ENCODE measurements around the gene GPR146. TPM values are rescaled to one million over a fixed set of nuclear protein-coding genes. Genes with fewer than 3 reads are reported as not detected.
A peak's percentile ranks its signal among the peaks of the same experiment; 100 is the strongest.

Gene GPR146
- total and polyA plus RNA-seq, 9 of the 15 experiments (the other 6 are each of a cell fraction or from before 2014, with no cell fraction given): 0.22 to 3.6 (median 0.64) TPM; not detected in 2

GRCh38 chr7:1041551-1042491 lies 2.5 kb upstream of the GPR146 start (continued):
- TF ChIP-seq ZMIZ1 (IDR thresholded peaks at IDR 0.05; ENCODE audit: low read depth in 2 of 2, low read length in 2 of 2) (no peak), ZNF75A (CRISPR knock-in tag; IDR thresholded peaks at IDR 0.05) (no peak), VEZF1 (CRISPR knock-in tag; IDR thresholded peaks at IDR 0.05) (no peak), ILK (tag; IDR thresholded peaks at IDR 0.05; ENCODE audit: borderline replicate concordance, low read depth) (no peak), MYC (IDR thresholded peaks at IDR 0.05; ENCODE audit: low read depth, low read length) (no peak), MYC (CRISPR knock-in tag; IDR thresholded peaks at IDR 0.05; ENCODE audit: borderline replicate concordance, low read depth) (no peak), ZNF121 (CRISPR knock-in tag; conservative IDR thresholded peaks at IDR 0.05) (no peak), ZNF408 (CRISPR knock-in tag; IDR thresholded peaks at IDR 0.05; ENCODE audit: low read depth) (no peak), MLX (CRISPR knock-in tag; conservative IDR thresholded peaks at IDR 0.05) (no peak), ATF7 (IDR thresholded peaks at IDR 0.05) (no peak), RBBP5 (IDR thresholded peaks at IDR 0.05; ENCODE audit: borderline replicate concordance, insufficient read depth, low read length, poor library complexity, severe bottlenecking) (peak; percentile 1), TFAP4 (CRISPR knock-in tag; IDR thresholded peaks at IDR 0.05; ENCODE audit: borderline replicate concordance) (no peak), ZNF197 (CRISPR knock-in tag; IDR thresholded peaks at IDR 0.05; ENCODE audit: low read depth) (no peak), RBM15 (IDR thresholded peaks at IDR 0.05; ENCODE audit: insufficient read depth, low read length) (no peak), BACH1 (tag; IDR thresholded peaks at IDR 0.05) (no peak), IFI16 (CRISPR knock-in tag; IDR thresholded peaks at IDR 0.05) (no peak), TRIM28 (IDR thresholded peaks at IDR 0.05) (no peak), ATF3 (IDR thresholded peaks at IDR 0.05) (no peak), ATF3 (CRISPR knock-in tag; conservative IDR thresholded peaks at IDR 0.05) (no peak)
